Measurements from ENCODE around the gene KCNK18.
"Not testable (repeated sequence)": the region's sequence is repeated elsewhere in the genome, so short reads cannot be mapped to it uniquely, and the experiment has no call there.

KCNK18 gene

DNA sequence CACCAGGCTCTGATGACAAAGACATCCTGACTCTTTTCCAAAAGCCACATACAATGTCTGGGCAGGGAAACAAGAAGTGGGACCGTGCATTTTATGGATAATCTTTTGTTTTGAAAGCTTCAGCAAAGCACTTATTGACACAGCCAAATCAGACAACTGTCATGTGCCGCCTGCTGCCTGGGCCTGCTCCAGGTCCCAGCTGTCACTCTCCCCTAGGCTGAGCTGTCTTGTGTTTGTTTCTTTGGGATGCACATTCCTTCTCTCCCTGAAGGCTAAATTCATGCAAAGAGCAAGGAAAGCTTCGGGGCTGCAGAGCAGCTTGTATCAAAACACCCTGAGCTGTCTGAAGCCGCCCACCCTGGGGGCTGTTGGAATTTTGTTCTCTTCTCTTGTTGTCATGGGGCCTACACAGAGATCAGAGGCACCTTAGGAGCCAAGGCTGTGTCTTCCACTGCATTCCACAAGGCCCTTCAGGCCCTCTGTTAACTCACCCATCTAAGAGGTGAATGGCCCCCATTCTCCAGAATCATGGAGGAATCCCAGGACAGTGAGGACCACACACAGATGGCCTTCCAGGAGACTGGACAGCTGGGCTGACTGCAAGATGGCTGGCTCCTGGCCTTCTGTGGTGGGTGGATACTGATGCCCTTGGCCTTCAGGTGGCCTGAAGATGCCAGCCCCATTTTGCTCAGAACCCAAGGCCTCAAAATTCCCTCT is 25.8 kb downstream of the KCNK18 start:
- no peak for DNase-seq

DNA sequence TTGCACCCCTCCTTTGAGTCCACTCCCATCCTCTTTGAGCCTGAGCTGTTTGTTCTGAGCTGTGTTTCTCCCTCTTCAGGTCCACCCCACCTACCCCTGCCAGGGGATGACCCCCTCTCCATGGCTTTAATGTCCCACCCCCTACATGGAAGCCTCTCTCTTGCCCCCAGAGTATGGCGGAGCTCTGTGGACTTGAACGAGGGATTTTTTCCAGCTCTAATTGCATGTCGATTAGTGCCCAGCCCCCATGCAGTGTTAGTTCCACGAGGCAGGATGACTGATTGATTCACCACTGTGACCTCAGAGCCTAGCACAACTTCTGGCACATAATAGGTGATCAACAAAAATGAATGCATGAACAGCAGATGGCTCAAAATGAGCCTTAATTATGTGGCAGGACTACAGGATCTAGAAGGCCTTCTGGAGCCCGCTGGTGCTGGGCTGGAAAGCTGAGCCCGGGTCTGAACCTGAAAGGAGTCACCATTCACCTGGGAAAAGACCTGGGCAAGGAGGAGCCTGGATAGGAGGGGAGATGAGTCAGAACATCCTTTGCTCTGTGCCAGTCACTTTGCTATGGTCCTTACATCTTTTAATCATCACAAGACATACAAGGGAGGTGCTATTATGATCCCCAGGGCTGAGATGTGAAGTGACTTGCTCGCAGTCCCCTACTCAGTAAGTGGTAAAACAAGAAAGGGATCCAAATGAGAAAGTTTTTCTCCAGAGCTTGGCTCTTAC is 26.6 kb downstream of the KCNK18 start:
- DNase-seq, result no peak

DNA sequence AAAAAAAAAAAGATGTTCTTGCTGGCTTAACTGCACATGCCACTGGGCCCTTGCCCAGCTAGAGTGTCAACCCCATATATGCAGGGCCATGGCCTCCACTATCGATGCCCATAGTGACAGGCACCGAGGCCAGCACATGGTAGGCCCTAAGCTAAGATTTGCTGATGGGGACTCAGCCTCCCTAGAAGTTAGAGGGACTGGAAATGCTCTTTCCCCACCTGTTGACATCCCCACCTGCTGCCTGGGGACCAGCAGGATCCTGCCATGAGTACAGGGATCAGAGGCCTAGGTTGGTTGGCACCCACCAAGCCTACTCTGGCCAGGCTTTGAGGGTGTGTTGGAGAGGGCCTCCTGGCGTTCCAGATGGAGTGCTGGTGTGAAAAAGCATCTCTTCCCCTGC is 27.6 kb downstream of the KCNK18 start:
- no peak for DNase-seq

DNA sequence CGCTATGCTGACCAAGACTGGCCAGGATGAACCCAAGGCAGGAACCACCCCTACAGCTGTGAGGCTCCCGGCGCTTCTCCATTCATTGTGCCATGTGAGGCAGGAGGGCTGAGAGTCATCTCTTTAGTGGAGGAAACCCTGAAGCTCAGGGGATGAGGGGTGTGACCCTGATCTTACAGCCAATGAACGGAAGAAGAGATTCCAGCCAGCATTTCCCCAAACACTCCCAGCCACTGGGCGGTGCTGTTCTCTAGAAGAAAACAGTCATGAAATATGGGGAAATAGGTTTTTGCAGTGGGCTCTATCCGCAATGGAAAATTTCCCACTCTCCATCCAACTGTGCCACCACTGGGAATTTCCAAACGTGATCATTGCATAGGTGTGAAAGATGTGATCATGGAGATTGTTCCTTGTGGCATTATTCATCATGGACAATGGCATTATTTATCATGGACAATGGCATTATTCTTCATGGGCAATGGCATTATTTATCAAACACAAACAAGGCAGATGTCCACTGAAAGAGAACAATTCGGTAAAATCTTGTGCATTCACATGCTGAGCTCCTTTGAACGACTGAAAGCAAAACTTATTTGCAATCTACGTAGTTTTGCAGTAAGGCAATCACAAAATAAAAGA is 29.6 kb downstream of the KCNK18 start:
- DNase-seq, result no peak

DNA sequence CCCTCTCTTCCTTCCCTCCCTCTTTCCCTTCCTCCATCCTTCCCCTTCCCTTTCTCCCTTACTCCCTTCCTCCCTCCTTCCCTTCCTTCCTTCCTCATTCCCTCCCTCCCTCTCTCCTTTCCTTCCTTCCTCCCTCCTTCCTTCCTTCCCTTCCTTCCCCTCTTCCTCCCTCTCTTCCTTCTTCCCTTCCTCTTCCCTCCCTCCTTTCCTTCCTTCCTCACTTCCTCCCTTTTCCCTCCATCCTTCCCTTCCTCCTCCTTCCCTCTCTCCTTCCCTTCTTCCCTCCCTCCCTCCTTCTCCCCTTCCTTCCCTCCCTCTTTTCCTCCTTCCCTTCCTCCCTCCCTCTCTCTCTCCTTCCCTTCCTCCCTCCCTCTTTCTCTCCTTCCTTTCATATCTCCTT is 30.9 kb downstream of the KCNK18 start:
- no peak for DNase-seq

DNA sequence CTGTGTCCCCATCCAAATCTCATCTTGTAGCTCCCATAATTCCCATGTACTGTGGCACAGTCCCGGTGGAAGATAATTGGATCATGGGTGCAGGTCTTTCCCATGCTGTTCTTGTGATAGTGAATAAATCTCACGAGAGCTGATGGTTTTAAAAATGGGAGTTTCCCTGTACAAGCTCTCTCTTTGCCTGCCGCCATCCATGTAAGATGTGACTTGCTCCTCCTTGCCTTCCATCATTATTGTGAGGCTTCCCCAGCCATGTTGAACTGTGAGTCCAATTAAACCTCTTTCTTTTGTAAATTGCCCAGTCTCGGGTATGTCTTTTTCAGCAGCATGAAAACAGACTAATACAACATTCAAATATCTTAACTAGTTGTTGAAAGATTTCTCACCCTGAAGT is 32.8 kb downstream of the KCNK18 start:
- not testable (repeated sequence) for DNase-seq

DNA sequence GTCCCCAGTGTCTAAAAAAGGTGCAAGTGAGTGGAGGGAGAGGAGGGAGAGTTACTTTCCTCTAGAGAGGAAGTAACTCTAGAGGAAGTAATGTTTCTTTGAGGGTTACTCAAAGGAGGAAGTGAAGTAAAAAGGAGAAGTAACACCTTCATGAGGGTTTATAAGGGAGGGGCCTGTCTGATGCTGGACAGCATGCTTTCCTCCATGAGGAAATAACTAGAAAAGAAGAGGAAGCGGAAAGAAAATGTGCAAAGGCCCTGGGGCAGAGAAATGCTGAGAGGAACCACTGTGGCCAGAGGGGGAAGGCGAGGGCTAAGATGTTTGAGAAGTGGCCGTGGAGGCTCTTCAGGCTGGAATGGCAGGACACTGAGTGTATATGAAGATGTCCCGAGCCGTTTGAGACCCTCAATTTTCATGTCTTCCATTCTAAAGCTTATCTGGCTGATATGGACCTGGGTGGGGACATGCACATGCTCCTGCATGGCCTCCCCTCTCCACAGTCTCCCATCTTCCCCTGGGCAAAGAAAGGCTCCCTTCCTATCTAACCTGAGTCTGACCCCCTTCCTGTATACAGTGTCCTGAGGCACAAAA is 40.2 kb downstream of the KCNK18 start:
- no peak for DNase-seq

DNA sequence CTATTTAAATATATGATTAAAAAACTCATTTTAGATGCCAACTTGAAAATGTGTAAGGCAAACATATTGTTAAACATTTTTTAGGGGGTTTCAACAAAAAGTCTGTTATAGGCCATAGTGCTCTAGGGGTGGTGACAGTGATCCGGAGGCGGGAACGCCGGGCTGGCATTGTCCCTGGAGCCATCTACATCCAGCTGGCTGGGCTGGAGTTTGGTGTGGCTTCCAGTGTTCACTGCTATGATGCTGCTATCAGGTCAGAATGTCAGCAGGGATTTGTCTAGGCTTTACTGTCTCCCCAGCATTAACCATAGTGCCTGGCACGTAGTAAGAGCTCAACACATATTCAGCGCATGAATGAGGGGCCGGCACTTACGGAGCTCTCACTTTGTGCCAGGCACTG is 41.8 kb downstream of the KCNK18 start:
- DNase-seq, result no peak

DNA sequence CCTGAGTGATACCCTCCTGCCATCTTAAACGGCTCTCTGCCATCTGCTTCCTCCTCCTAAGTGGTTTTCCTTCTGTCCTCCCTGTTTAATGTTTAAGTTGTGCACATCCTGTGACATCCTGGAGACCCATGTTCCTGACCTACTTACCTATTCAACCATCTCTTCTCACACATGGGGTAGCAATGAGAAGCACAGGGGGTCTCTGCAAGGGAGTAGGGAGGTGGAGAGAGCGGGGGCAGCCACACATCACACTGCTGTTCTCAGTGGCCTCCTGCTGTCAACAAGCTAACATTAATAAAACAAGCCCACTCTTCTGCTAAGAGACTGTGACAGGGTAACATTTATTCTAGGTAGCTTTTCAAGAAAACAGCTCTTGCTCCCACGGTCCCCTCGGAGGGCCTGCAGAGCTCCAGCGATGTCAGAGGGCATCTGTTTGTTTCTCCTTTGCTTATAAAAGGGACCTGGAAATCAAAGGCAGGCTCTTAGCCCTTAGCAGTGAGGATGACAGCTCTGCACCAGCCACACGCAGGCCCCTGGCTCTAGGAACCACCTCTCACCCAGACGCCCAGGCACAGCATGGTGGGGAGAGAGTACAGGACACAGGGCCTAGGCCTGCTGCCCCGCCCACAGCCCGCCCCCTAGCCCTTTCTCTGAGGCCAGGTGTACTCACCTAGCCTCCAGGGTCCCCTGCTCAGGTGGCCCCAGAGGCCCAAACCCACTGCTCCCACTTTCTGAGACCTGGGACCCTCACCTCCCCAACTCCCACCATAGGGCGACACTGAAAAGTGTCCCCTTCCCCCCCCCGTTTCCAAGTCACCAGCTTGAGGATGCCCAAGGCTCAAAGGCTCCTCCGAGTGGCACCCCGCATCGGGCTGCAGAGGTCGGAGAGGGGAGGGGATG is 42.7 kb downstream of the KCNK18 start:
- DNase-seq, result no peak

DNA sequence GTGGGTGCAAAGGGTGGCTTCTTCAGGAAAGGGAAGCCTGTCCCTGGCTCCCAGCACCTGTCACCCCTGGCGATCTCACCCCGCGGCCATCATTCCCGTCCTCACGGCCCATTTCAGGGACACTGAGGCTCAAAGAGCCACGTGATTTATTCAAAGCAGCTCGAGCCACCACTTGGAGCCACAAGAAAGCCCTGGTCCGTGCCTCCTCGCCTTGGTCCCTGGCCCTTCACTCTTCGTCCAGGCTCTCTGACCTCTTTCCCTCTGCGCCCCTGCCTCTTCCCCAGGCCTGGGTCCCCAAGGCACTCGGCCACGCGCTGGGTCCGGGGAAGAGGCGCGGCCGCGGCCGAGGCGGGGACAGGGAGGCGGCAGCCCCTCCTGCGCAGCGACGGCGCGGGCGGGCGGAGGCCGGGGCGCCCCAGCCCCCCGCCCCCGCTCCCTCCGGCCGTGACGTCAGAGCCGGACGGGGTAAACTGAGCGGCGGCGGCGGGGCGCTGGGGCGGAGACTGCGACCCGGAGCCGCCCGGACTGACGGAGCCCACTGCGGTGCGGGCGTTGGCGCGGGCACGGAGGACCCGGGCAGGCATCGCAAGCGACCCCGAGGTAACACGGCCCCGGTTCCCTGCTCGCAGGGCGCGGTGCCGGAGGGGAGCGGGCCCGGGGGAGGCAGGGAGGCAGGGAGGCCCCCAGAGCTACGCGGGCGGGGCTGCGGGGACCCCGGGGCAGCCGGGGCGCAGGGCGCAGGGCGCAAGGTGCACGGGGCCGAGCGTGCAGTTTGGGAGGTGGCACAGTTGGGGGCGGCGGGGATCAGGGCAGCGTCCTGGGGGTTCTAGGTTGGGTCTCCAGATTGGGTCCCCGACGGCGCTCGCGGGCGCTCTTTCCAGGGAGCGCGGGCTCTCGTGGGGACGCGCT is 43.6 kb downstream of the KCNK18 start, which contains the start of gene SLC18A2:
SLC18A2 (plus strand) TSS at position 494 of the 909 bp plus-strand sequence. CDS start 580 bp downstream, outside the sequence.
- no peak for DNase-seq

DNA sequence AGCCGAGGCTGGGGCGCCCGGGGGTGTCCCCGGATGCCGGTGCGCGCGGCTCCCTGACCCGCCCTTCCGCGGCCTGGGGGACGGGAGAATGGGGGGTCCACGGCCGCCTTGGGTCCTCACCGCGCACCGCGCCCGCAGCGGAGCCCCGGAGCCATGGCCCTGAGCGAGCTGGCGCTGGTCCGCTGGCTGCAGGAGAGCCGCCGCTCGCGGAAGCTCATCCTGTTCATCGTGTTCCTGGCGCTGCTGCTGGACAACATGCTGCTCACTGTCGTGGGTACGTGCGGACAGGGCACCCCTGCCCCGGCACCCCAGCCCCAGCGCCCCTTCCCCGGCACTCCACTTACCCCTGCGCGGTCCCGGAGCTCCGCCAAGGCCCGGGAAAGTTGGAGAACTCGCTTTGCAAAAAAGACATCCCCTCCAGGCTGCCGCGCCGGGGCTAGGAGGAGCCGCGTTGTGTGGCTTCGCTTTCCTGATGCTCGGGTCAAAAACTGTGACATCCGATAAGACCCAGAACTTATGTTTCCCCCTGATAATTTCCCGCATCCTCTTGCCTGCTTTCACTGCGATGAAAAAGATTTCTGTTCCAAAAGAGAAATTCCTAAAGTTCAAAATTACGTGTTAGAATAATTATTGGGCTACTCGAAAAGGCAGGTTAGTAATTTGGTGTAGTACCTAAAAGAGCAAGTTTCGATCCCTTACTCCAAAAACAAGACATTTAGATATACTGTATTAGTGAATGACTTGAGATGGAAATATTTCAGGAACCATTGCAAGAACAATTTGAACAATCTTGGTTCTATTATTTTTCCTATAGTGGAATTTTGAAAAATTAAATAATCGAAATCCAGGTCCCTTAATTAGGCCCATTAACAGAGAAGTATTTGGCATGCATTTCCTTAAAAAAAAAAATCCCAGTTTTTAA is 44.5 kb downstream of the KCNK18 start:
- peak; percentile 20 to 22 for DNase-seq

DNA sequence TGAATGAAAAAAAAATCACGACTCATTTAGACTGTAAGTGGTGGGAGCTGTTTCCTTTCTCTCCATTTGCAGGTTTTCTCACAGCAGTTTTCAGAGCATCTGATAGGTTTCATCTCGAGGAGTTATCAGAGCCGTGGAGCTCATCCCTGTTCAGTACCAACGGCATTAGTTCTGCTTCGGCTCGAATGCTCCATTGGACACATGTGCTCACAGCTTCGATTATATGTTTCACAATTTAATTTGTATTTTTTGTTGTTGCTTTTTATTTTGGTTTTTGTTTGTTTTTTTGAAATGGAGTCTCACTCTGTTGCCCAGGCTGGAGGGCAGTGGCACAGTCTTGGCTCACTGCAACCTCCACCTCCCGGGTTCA is 45.2 kb downstream of the KCNK18 start:
- no peak for DNase-seq

DNA sequence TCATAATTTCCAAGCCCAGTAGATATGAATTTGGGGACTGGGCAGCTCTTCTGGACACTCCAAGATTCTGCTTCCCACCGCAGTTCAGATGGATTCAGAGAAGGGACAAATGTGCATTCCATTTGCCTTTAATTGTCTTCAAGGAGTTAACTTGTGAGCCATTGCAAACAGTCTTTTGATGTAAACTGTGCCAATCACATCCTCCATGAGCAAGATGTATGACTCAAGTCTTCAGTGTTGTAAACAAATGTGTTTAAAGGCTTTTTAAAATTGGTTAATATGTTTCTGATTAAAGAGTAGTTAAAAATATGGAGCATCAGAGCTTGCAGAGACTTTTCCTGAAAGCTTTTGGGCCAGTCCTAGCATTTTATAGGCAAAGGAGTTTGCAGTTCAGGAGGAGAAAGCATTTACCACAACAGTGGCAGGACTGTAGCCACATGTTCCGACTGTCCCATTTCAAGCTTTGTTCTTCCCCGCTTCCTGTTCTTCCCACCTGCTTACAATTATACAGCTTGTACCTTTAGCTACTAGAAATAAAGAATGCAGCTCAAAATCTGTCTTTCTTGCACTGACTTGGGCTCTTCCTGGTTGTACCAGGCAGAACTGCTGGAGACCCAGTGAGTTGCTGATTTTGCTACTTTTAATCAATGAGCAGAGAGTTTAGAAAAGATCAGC is 49.8 kb downstream of the KCNK18 start:
- DNase-seq, result no peak

DNA sequence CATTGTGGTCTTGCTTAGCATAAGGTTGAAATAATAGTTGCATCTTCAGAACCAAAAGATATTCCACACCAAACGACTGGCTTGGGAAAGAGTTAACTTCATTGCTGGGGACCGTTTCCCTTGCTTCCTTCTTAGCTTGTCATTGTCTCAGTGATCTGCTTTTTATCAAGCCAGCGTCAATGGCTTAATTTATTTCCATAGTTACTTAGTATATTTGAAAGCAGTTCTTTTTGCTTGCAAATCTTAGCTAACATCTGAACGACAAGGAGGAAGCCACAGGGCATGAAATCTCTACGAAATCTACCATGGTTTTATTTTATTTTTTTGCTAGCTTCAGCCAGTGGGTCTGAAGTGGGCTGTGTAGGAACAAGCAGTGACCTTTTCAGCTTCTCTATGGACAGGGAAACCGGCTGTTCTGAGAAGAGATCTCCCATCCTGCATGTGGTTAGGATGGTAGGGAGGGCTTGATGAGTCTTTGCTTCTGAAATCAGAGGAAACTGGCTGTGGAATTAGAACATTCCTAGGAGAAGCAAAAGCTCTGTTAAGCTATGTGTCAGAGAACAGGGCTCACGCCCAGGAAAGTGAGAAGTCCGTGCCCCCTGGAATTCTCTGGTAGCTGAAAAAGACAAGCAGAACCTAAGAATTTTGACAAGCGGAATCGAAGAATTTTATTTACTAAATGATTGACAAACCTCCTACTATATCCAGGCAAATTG is 51.6 kb downstream of the KCNK18 start:
- no peak for DNase-seq

DNA sequence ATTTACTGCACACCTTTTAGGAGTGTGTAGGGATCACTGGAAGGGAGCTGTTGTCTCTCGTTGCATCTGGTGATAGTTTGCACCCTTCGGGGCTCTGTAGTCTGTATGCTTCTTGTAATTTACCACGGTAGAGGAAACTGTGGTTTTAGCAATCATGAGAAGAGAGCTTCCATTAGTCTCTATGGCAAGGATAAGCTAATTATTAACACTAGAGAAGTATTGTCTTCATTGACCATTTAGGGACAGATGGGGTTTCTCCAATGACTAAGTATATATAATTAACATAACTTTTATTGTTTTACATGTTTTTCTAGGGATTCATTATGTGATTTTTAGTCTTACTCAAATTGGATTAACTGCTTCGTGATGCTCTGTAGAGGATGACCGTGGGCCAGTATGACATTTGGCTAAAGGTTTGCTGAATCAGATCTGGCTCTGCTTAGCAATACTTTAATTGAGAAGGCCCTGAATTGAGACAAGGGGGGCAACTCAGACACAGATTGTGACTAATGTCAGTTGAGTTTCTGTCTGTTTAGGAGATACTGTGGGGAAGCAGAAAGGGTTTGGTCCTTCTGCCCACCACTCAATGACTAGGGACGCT is 52.3 kb downstream of the KCNK18 start:
- DNase-seq, result no peak

DNA sequence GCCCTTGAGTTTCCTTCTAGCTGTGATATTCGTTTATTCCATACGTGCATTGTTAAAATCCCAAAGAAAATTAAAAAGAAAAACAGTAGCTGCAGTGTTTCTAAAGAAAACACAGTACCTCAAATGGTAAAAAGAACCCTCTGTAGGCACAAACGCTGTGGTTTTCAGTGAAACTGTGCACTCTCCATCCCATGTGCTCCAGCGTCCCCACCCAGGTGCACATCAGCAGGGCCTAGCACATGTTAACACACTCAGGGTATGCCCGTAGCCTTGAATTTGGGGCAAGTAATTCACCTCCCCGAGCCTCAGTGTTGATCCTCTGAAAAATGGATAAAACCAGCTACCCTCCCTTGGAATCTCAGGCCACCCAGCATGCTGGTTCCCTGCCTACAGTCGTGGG is 53.1 kb downstream of the KCNK18 start:
- no peak for DNase-seq

DNA sequence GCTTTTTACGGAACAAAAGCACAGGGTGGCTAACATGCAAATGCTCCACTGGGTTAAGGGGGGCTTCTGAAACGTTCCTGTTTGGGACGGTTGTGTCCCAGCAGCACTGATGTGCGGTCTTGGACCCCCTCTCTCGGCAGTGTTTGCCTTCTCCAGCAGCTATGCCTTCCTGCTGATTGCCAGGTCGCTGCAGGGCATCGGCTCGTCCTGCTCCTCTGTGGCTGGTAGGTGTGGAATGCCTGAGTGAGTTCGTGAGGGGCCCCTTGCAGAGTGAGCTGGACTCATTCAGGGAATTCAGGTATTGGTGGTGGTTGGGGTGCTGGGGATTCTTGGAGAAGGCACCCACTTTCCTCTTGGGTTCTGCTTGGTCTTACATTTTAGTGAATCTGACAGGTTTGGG is 56.6 kb downstream of the KCNK18 start:
- no peak for DNase-seq

DNA sequence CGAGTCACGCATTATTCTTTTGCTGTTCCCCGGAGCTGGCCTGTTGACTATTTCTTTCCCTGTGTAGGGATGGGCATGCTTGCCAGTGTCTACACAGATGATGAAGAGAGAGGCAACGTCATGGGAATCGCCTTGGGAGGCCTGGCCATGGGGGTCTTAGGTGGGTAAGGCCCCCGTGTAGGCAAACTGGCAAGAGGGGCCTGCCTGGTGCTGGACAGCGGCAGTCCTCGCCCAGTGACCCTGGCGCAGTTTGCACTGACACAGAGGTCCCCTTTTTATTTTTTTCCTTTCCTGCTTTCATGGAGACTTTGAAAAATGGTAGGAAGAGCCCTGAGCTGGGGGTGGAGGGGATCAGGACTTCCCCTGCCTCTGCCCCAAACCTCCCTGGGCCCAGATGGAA is 57.0 kb downstream of the KCNK18 start:
- no peak for DNase-seq

Measured in activated T-cell treated with anti-CD3 and anti-CD28 coated beads, Interleukin-2, amount 50 U/mL, for 48 hours (primary cell).